ENCODE results near the gene IFITM10. TPM values are rescaled to one million over a fixed set of nuclear protein-coding genes. Genes with fewer than 3 reads are reported as not detected.

IFITM10 gene
- total RNA-seq, 1 donor from 2014 or later: 2.7 TPM

GRCh38 chr11:1779034-1779805, 28.8 kb upstream of the IFITM10 start:
- H3K36me3 Mint-ChIP-seq: no peaks in the 10 kb centered on the region
- no peak for TF ChIP-seq CTCF (IDR thresholded peaks at IDR 0.05; ENCODE audit: unreplicated experiment)
- no peak overlapping the region for H3K27ac Mint-ChIP-seq
- H3K4me3 Mint-ChIP-seq: no peak overlapping the region
- no peaks in the 10 kb centered on the region for H3K4me1 Mint-ChIP-seq
- H3K27me3 Mint-ChIP-seq (ENCODE audit: low read depth): peaks cover 18% of the 10 kb centered on the region
- DNase-seq (ENCODE audit: low spot score in 2 of 2, unreplicated experiment in 2 of 2): no peak
- no peaks in the 10 kb centered on the region for H3K9me3 Mint-ChIP-seq

- Mint-ChIP-seq H3K27ac (no peak overlapping the region), H3K36me3 (no peaks in the 10 kb centered on the region), H3K9me3 (no peaks in the 10 kb centered on the region), H3K4me3 (no peak overlapping the region), H3K4me1 (peaks cover 2% of the 10 kb centered on the region), H3K27me3 (ENCODE audit: low read depth) (peaks cover 17% of the 10 kb centered on the region)
- no peak for DNase-seq (ENCODE audit: low spot score in 2 of 2, unreplicated experiment in 2 of 2)
- TF ChIP-seq CTCF (IDR thresholded peaks at IDR 0.05; ENCODE audit: unreplicated experiment): no peak
Measured at GRCh38 chr11:1778141-1778911, 27.9 kb upstream of the IFITM10 start.

GRCh38 chr11:1777737-1778136, 27.3 kb upstream of the IFITM10 start:
- H3K27me3 Mint-ChIP-seq (ENCODE audit: low read depth): peaks cover 14% of the 10 kb centered on the region
- no peak for DNase-seq (ENCODE audit: low spot score in 2 of 2, unreplicated experiment in 2 of 2)
- no peak overlapping the region for H3K27ac Mint-ChIP-seq
- peaks cover 3% of the 10 kb centered on the region for H3K4me1 Mint-ChIP-seq
- no peaks in the 10 kb centered on the region for H3K36me3 Mint-ChIP-seq
- no peak for TF ChIP-seq CTCF (IDR thresholded peaks at IDR 0.05; ENCODE audit: unreplicated experiment)
- H3K9me3 Mint-ChIP-seq: no peaks in the 10 kb centered on the region
- no peak overlapping the region for H3K4me3 Mint-ChIP-seq

- Mint-ChIP-seq H3K36me3 (no peaks in the 10 kb centered on the region), H3K4me3 (no peak overlapping the region), H3K4me1 (peaks cover 9% of the 10 kb centered on the region), H3K9me3 (no peaks in the 10 kb centered on the region), H3K27me3 (ENCODE audit: low read depth) (peaks cover 11% of the 10 kb centered on the region), H3K27ac (no peak overlapping the region)
- no peak for TF ChIP-seq CTCF (IDR thresholded peaks at IDR 0.05; ENCODE audit: unreplicated experiment)
- DNase-seq (ENCODE audit: low spot score in 2 of 2, unreplicated experiment in 2 of 2): no peak
Measured at GRCh38 chr11:1776944-1777715, 26.7 kb upstream of the IFITM10 start.

DNA sequence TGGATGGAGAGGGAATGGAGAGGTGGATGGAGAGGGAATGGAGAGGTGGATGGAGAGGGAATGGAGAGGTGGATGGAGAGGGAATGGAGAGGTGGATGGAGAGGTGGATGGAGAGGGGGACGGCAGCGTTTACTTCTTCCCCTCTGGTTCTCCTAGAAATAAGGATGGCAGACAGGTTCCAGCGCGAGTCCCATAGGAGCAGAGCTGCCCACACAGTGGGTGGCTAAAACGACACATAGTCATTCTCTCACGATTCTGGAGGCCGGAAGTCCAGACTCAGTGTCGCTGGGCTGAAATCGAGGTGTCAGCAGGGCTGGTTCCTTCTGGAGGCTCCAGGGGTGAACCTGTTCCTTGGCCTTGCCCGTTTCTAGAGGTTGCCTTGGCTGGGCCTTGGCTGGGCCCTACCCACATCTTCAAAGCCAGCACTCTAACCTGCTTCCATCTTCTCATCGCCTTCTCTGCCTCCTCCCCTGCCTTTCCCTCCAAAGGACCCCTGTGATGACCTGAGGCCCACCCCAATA, 26.0 kb upstream of the IFITM10 start:
- H3K36me3 Mint-ChIP-seq: no peaks in the 10 kb centered on the region
- H3K4me1 Mint-ChIP-seq: peaks cover 13% of the 10 kb centered on the region
- H3K4me3 Mint-ChIP-seq: no peak overlapping the region
- no peak overlapping the region for H3K27ac Mint-ChIP-seq
- no peak for TF ChIP-seq CTCF (IDR thresholded peaks at IDR 0.05; ENCODE audit: unreplicated experiment)
- DNase-seq (ENCODE audit: low spot score in 2 of 2, unreplicated experiment in 2 of 2): no peak
- H3K27me3 Mint-ChIP-seq (ENCODE audit: low read depth): peaks cover 8% of the 10 kb centered on the region
- H3K9me3 Mint-ChIP-seq: no peaks in the 10 kb centered on the region

All from mesothelial cell of epicardium (in vitro differentiated cells).